HG03439 (cell line): ENCODE data around the gene CYFIP1.
A peak's percentile ranks its signal among the peaks of the same experiment; 100 is the strongest.

Experiments
- ATAC-seq: cut with Tn5 transposase; IDR thresholded peaks from one replicate; pipeline ENCODE4 v1.9.1; 2021; ENCODE audit warnings: mild to moderate bottlenecking, moderate library complexity; ENCODE audit not compliant: unreplicated experiment

CYFIP1 gene

GRCh38 chr15:22919171-22919570 is 61.0 kb downstream of the CYFIP1 start:
- no peak for ATAC-seq

DNA sequence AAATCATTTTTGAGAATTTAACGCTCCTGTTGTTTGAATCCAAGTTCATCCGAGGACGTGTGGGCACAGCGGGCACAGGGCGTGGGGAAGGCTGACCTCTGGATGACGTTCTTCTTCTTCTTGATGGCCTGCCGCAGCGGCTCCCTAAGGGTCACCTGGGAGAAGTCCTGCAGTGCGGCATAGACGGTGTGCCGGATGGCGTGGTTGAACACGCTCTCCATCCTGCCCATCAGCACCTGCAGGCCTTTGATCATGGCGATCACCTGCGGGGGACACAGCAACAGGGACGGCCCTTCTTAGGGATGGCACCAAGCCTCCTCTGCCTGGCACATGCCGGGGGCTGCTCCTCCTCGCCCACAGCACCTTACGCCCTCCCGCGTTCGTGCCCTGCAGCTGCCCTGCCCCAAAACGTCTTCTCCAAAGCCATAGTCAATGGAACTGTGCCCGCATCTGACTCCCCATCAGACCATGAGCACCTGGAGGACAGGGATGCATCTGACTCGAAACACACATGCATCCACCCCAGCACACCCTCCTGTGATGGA is 61.5 kb downstream of the CYFIP1 start:
- no peak for ATAC-seq

DNA sequence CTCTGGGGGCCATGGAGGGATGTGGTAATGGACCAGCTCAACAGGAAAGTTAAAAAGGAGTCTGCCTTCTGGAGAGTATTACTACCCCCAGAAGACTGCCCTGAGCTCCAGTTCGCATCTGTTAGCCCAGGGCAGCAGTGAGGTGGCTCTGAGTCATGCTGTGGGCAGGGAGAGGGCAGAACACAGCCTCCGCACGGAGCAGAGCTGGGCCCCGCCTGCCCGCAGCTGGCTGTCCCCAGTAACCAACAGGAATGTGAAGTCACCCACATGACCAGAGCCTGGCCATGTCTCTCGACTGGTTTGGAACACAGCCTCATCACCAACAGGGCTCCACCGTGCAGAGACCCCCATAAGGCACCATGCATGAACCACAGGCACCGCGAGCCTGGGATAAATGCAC is 62.1 kb downstream of the CYFIP1 start:
- no peak for ATAC-seq

- no peak for ATAC-seq
Observed at GRCh38 chr15:22917556-22917955, 62.6 kb downstream of the CYFIP1 start.

DNA sequence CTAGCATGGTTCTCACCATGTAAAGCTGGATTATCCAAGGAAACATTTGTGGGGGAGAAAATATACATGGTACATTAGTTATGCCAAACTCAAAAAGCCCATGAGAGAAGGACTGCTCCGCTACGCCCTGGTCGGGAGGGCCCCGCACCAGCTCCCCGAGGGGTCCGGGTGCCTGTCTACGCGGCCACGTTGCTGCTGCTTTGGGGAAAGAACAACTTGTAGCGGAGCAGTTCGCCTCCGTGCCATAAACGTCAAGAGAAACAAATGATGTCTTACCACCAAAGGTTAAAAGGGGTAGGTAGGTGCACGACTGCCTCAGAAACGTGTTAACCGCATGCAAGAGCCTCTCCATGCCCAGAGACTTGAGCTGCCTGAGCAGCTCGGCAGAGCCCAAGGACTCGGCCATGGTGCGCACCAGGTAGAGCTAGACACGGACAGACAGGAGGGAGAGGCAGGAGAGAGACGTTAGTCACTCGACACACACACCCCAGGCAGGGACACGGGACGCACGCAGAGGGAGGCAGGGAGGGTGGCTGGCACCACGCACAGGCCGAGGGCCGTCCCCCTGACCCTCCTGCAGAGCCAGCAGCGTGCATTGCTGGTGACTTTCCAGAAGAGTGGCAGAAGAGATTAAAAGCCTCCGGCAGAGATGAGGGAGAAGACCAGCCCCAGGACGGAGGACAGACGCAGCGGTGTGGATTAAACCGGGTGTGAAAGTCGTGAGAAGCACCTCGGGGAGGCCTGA is 63.4 kb downstream of the CYFIP1 start:
- no peak for ATAC-seq

DNA sequence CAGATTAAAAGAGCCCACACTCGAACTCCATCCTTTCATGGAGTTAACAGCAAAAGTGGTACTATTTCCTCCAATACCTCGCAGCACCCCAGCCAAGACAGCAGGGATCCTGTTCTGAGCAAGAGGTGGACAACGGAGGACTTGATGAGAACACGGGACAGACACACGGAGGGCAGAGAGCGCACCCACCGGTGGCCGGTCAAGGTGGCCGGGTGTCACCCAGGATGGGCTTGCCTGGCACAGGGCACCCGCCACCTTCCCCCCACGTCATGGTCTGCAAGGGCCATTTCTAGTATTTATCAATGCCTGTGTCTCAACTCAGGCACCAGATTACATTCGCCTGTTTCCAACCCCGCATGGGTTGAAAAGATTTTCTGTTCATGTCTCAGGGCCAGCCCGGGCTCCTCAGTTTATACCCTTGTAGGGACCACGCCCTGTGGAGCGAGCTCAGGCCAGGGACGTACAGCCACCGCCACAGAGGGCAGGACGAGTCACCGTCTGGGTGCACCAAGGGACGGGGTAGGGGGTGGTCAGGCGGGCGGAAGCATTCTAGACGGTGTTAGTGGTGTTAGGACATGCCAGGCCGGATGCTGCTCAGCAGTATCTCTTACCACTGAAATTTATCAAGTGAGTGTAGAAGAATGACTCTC is 64.2 kb downstream of the CYFIP1 start:
- ATAC-seq = no peak

DNA sequence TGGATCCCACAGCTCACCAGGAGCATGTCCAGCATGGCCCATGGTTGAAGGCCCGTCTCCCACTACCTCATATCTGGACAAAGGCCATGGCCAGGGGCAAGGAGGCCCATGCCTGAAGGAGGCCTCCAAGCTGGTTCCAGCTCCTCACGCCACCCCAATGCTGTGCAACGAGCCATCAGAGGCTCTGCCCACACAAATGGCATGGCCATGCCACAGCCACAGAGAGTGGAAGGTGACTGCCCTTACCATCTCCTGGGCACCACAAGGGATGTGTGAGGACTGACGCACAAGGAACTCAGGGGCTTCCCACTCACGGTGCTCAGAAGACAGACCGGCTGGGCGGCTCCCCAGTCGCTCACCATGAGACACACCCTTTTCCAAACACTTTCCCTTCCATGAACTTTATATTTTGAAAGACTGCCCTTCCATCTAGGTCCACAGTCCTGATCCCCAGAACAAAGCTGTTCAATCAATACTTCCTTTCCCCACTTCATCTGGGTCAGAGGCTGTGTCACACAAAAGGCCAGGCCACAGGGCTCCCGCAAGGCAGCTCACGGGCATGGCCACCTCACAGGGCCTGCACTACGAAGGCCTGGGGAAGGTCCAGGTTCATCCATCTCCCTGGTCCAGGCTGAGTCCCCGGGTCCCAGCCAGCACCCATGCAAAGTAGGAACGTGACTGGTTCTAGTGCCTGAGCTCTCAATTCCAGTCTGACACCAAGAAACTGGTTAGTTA is 66.4 kb downstream of the CYFIP1 start:
- no peak for ATAC-seq

GRCh38 chr15:22912256-22912655 is 67.9 kb downstream of the CYFIP1 start:
- ATAC-seq = no peak

- ATAC-seq = no peak
Observed at GRCh38 chr15:22911306-22911705, 68.9 kb downstream of the CYFIP1 start.

GRCh38 chr15:22908830-22909229 is 71.3 kb downstream of the CYFIP1 start:
- ATAC-seq = no peak

- ATAC-seq = no peak
Observed at GRCh38 chr15:22907161-22907950, 72.8 kb downstream of the CYFIP1 start.

GRCh38 chr15:22904736-22905135 is 75.4 kb downstream of the CYFIP1 start:
- ATAC-seq = no peak

DNA sequence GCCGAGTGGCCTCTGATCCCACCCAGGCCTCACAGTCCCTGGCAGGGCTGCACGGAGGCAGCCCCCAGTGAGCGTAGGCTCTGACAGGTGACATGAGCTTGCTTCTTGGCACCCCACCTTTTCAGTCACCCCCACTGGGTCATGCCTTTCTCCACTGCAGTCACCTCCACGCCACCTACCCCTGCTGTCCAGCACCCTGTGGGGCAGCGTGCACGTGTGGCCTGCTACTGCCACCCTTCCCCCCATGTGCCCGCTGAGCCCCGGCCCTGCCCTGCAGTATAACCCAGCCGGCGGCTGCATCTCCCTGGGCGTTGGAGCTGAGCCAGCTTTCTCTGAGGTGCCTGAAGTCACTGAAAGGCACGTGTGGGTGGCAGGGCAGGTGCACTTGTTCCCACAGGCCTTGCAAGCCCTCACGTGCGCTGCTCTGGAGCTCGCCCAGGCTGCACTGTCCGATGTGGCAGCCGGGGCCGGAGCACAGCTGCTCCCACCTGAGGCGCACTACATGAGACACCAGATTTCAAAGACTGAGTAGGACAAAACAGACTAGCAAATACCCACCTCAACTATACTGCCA is 76.1 kb downstream of the CYFIP1 start:
- ATAC-seq = no peak

- ATAC-seq = no peak
Observed at GRCh38 chr15:22903427-22903826, 76.7 kb downstream of the CYFIP1 start.

GRCh38 chr15:22902981-22903380 is 77.2 kb downstream of the CYFIP1 start:
- no peak for ATAC-seq

DNA sequence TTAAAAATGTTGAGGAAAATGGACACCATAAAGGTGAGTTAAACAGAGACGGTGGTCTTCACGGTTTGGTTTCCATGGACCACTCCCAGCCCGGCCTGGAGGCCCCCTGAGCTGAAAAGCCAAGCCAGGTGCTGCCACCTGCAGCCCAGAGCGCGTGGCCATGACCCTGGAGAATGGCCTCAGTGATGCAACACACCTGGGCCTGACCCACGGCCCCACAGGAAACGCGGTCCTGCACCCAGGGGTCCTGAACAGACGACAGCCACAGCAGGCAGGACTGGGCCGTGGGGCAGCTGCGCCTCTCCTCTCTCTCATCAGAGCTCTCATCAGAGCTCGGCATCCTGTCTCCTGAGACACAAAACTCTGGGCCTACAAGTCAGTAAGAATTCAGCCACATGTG is 77.6 kb downstream of the CYFIP1 start:
- no peak for ATAC-seq

DNA sequence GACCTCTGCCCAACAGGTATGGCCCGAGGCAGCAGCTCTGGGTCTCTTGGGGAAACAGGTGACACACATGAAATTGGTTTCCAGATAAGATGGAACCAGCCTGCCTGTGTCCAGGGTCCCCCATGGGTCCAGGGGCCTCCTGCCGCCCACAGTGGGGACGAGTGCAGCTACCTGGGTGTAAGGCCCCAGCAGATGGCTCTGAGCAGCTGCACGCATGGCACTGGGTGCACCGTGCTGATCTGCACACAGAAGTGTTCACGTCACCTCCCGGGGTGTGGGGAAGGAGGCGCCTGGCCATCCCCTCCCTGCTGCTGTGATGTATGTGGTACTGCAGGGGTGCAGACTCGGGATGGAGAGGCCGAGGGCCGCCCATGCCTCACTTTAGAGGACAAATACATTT is 78.1 kb downstream of the CYFIP1 start:
- no peak for ATAC-seq

GRCh38 chr15:22895465-22896190 is 84.5 kb downstream of the CYFIP1 start:
- ATAC-seq = peak; percentile 90

DNA sequence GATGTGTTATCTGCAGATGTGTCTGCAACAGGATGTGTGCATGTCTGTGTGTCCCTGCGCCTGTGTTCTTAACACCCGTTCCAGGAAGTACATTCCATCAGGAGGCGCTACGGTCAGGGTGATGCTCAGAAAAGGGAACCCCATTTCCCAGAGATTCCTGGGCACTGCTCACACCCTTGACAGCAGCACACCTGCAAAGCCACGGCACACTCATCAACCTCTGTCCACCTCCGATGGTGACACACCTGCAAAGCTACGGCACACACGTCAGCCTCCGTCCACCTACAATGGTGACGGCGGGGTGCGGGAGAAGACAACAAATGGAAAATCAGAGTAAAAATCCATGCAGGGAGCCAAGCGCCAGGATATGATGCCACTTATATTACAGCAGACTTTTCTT is 86.3 kb downstream of the CYFIP1 start:
- no peak for ATAC-seq

GRCh38 chr15:22893081-22893480 is 87.1 kb downstream of the CYFIP1 start:
- no peak for ATAC-seq
